GM13977 (cell line): ENCODE measurements around the gene HRG.

Source experiments
- DNase-seq: peaks from one replicate; pipeline ENCODE4 v3.0.0; 2012; ENCODE audit warnings: low spot score
- CTCF ChIP-seq: IDR thresholded peaks from 2 replicates; pipeline ENCODE4 v1.5.1; 2012; ENCODE audit warnings: mild to moderate bottlenecking, control low read depth; ENCODE audit not compliant: insufficient read depth; ENCODE audit errors: extremely low read depth, missing control alignments
- in situ Hi-C: fragments of 300-500 bp; cut with MboI; formaldehyde crosslinking; loops from one replicate; pipeline ENCODE4 v1.12.0; 2022; ENCODE audit warnings: low sequenced_read_pairs, low pct_unique_long_range_greater_than_20kb, mixed read lengths, inconsistent platforms; ENCODE audit not compliant: unreplicated experiment

The HRG gene

GRCh38 chr3:186637686-186638085 is 28.1 kb upstream of the HRG start:
- in situ Hi-C loops: no loop called here
- TF ChIP-seq CTCF: no peak
- no peak for DNase-seq

GRCh38 chr3:186638259-186638658 is 27.6 kb upstream of the HRG start:
- no peak for DNase-seq
- no peak for TF ChIP-seq CTCF

GRCh38 chr3:186639778-186640472 is 25.9 kb upstream of the HRG start, which contains the start of gene FETUB:
TSS of gene FETUB (plus strand) at chr3:186640399. CDS start at chr3:186640461, 62 bp downstream.
- in situ Hi-C loops: no loop called here
- TF ChIP-seq CTCF: no peak
- DNase-seq: no peak

More at GRCh38 chr3:186638259-186638658, 27.6 kb upstream of the HRG start:
- in situ Hi-C loops: no loop called here

- no peak for DNase-seq
- TF ChIP-seq CTCF: no peak
- in situ Hi-C loops: no loop called here
Measured at GRCh38 chr3:186640473-186640818, 25.4 kb upstream of the HRG start.

- DNase-seq: no peak
- no peak for TF ChIP-seq CTCF
- in situ Hi-C loops: no loop called here
Measured at GRCh38 chr3:186640929-186641328, 24.9 kb upstream of the HRG start.

GRCh38 chr3:186642014-186642413 is 23.8 kb upstream of the HRG start:
- in situ Hi-C loops: no loop called here

More at GRCh38 chr3:186642014-186642413, 23.8 kb upstream of the HRG start:
- TF ChIP-seq CTCF: no peak
- DNase-seq: no peak
